GM10266 (cell line): ENCODE data around the gene CD19.
"Not testable (repeated sequence)": the region's sequence is repeated elsewhere in the genome, so short reads cannot be mapped to it uniquely, and the experiment has no call there.

Source experiments
- DNase-seq: peaks from one replicate; pipeline ENCODE4 v3.0.0; 2012; ENCODE audit errors: extremely low spot score
- TF ChIP-seq, protein P1 (sequence below): IDR thresholded peaks from 2 replicates; pipeline ENCODE4 v1.5.1; 2012; ENCODE audit warnings: mild to moderate bottlenecking, low read depth; ENCODE audit not compliant: control insufficient read depth, insufficient read depth; ENCODE audit errors: missing control alignments

Gene CD19

DNA sequence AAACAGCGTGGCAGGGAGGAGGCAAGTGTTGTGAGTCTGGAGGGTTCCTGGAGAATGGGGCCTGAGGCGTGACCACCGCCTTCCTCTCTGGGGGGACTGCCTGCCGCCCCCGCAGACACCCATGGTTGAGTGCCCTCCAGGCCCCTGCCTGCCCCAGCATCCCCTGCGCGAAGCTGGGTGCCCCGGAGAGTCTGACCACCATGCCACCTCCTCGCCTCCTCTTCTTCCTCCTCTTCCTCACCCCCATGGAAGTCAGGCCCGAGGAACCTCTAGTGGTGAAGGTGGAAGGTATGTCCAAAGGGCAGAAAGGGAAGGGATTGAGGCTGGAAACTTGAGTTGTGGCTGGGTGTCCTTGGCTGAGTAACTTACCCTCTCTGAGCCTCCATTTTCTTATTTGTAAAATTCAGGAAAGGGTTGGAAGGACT is at the start of gene CD19:
TSS of gene CD19 (plus strand) at position 171 of the 425 bp plus-strand sequence. CDS start at position 201, 30 bp downstream.
- TF ChIP-seq, protein P1, sequence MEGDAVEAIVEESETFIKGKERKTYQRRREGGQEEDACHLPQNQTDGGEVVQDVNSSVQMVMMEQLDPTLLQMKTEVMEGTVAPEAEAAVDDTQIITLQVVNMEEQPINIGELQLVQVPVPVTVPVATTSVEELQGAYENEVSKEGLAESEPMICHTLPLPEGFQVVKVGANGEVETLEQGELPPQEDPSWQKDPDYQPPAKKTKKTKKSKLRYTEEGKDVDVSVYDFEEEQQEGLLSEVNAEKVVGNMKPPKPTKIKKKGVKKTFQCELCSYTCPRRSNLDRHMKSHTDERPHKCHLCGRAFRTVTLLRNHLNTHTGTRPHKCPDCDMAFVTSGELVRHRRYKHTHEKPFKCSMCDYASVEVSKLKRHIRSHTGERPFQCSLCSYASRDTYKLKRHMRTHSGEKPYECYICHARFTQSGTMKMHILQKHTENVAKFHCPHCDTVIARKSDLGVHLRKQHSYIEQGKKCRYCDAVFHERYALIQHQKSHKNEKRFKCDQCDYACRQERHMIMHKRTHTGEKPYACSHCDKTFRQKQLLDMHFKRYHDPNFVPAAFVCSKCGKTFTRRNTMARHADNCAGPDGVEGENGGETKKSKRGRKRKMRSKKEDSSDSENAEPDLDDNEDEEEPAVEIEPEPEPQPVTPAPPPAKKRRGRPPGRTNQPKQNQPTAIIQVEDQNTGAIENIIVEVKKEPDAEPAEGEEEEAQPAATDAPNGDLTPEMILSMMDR: no peak
- peak; percentile 64 for DNase-seq

DNA sequence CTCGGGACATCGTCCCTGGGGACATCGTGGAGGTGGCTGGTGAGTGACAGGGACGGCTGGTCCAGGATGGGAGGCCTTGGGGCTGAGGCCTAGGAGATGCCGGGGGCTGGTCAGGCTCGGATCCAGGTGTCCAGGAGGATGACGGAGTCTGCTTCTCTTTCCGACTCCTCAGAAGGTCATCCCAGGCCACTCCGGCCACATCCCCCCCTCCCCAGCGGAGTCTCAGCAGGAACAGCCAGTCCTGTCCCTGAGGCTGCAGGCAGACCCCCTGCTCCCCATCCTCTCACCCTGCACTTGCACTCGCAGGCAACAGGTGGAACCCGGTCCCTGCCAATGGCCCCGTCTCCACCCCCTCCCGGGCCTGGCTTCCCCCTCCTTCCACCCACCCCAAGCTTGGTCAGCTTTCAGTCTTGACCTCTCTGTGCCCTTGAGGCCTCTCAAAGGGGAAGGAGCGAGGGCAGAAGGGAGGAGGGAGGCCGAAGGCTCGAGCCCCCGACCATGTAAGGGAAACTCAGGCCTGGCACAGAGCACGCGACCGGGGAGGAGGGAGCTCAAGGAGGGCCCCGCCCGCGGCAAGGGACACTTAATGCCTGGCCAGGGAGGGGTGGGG is 49.1 kb upstream of the CD19 start:
- no peak for DNase-seq

DNA sequence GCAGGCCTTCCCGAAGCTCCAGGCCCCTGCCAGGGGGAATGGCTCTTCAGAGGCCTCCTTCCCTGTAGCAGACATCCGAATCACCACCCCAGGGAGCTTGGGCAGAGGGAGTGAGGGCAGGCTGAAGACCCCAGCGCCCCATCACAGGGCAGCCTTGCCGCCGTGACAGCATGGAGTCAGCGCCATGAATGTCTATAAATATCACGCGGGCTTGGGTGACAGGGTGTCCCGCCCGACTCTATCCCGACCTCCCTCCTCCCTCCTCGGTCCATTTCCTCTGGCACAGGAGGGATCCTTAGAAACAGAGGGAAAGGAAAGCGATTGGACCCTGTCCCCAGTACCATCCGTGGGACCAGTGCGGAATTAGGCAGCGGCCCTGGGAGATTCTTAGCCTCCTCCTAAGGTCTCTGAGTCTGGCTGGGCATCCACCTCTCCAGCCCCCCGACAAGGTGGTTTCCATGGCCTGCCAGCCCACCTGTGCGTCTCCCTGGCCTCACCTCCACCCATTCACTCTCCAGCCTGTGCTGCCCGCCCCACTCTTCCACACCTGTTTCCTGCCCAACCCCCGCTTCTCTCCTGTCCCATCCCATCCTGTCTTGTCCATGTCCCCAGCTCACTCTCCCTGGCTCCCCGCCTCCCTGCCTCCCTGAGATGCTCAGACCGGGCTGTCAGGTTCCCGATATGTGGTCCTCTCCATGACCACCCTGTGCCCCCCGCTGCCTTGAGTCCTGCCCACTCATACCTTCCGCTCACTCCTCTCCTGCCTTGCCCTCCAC is 48.4 kb upstream of the CD19 start:
- DNase-seq: no peak
- TF ChIP-seq, protein P1: no peak

More for the DNA sequence above, 49.1 kb upstream of the CD19 start:
- TF ChIP-seq, protein P1: no peak

DNA sequence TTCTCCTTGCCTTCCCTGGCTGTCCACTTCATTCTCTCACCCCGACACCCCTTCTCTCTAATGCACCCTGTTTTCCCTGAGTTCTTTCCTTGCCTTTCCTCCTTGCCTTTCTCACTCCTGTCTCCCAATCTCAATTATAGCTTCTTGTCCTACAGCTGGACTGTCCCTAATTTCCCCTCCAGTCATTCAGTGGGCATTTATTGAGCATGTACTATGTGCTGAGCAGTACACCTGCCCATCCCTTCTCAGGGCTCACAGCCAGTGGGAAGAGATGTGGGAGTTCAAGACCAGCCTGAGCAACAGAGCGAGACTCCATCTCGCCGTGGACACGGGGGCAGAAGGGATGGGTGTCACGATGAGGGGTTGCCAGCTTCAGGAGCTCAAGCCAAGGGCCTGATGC is 47.7 kb upstream of the CD19 start:
- TF ChIP-seq, protein P1: no peak
- no peak for DNase-seq

DNA sequence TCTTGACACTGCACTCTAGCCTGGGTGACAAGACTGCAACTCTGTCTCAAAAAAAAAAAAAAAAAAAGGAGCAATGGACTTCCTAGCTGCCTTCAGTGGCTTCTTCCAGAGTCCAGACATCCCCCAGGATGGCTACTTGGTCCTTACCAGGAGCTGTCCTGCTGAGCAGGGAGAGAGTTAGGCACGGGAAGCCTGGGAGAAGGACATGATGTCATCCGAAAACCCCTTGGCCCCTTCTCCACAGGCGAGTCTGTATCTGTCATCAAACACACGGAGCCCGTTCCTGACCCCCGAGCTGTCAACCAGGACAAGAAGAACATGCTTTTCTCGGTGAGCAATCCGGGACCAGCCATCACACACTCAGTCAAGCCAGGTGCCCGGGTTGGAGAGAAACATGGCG is 44.8 kb upstream of the CD19 start:
- no peak for DNase-seq
- TF ChIP-seq, protein P1: no peak

DNA sequence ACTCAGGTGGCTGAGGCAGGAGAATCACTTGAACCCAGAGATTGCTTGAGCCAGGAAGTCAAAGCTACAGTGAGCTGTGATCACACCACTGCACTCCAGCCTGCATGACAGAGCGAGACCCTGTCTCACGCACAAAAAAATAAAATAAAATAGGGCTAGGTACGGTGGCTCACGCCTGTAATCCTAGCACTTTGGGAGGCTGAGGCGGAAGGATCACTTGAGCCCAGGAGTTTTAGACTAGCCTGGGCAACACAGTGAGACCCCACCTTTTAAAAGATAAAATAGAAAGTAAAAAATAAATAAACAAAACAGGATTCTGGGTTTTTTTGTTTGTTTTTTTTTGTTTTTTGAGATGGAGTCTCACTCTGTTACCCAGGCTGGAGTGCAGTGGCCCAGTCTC is 41.4 kb upstream of the CD19 start:
- DNase-seq: not testable (repeated sequence)

DNA sequence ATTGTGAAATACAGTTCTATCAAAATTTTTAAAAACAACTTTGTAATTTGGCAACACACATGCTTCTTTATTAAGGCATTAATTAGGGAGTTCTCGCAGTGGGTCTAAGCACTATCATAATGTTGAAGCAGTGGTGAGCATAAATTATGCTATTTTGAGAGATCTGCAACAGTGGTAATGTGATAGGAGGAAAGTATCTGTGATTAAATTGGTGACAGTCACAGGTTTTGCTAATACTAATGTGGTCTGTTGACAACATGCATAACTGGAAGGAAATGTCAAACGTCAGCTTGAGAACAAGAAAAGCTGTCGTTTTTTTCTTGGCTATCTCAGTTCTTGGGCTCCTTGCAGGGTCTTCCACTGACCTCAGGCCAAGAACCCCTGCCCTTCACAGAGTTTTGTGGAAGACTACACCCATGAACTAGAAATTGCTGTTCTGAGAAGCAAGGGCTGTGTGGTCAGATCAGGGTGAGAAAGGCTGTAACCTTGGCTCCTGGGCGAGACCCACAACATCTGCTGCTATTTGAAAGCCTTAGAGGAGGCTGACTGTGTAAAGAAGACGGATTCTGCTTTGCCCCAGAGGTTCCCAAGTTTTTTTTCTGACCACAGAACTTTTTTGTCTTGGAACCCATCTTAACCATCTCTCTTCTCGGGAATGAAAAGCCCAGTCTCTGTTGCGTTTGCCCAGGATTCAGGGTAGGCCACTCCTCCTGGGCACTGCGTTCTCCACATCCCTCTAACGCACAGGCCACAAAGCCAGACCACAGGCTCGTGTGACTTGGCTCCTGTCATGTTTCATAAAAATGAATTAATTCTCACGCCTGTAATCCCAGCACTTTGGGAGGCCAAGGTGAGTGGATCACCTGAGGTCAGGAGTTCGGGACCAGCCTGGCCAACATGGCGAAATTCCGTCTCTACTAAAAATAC is 39.5 kb upstream of the CD19 start:
- no peak for DNase-seq
- TF ChIP-seq, protein P1: no peak
